IMR-90 (cell line): ENCODE results near the gene TRIM33. TPM values are rescaled to one million over a fixed set of nuclear protein-coding genes. Genes with fewer than 3 reads are reported as not detected.

ENCODE experiments used
- ATAC-seq: fragments of 200-7000 bp; cut with Tn5 transposase; 2 replicates; pipeline ENCODE4 v1.9.1; 2020; ENCODE audit warnings: low read depth, mild to moderate bottlenecking, moderate library complexity
- BruUV-seq: library from RNA; stranded (reverse); fragments of 400-500 nt; replicated peaks from 2 replicates; lab custom pipeline; 2021; lab: Mats Ljungman, UMichigan
- CTCF ChIA-PET: fragments of 300-600 bp; formaldehyde crosslinking; extraction: SDS; loops from one replicate; lab custom pipeline; 2021; ENCODE audit warnings: antibody characterized with exemption; lab: Yijun Ruan, JAX
- POLR2A ChIA-PET: fragments of 300-600 bp; sonication (Branson Sonifier 250); formaldehyde crosslinking; loops from one replicate; lab custom pipeline; 2022; ENCODE audit warnings: antibody characterized with exemption; ENCODE audit not compliant: unreplicated experiment; lab: Charles Lee
- DNase-seq: peaks from one replicate; pipeline ENCODE4 v3.0.0; 2013
- H2AFZ ChIP-seq: replicated peaks from 2 replicates; pipeline ENCODE3; 2013; ENCODE audit warnings: low read length, mild to moderate bottlenecking; ENCODE audit not compliant: poor library complexity
- H2AK5ac ChIP-seq: 2 replicates; pipeline ENCODE4 v1.6.1; 2013; ENCODE audit warnings: low read depth, low read length, inconsistent platforms
- H2AK9ac ChIP-seq: replicated peaks from 2 replicates; pipeline ENCODE3; 2013; ENCODE audit warnings: mild to moderate bottlenecking, low read depth, low read length, moderate library complexity; ENCODE audit not compliant: poor library complexity
- H2BK120ac ChIP-seq: 2 replicates; pipeline ENCODE4 v1.6.1; 2013; ENCODE audit warnings: low read depth, low read length, inconsistent platforms
- H2BK15ac ChIP-seq: 3 replicates; pipeline ENCODE4 v1.6.1; 2013; ENCODE audit warnings: low read depth, low read length, inconsistent platforms
- H2BK20ac ChIP-seq: 2 replicates; pipeline ENCODE4 v1.6.1; 2013; ENCODE audit warnings: low read depth, mild to moderate bottlenecking, inconsistent platforms, low read length, moderate library complexity
- H2BK5ac ChIP-seq: 2 replicates; pipeline ENCODE4 v1.6.1; 2013; ENCODE audit warnings: mild to moderate bottlenecking, low read depth, low read length, inconsistent platforms; ENCODE audit not compliant: poor library complexity, severe bottlenecking
- H3K14ac ChIP-seq: replicated peaks from 2 replicates; pipeline ENCODE4 v1.6.1; 2013; ENCODE audit warnings: low read depth, low read length, inconsistent platforms
- H3K18ac ChIP-seq: 2 replicates; pipeline ENCODE4 v1.6.1; 2013; ENCODE audit warnings: low read depth, low read length, control low read depth
- H3K23ac ChIP-seq: 2 replicates; pipeline ENCODE4 v1.6.1; 2013; ENCODE audit warnings: low read depth, low read length, inconsistent platforms
- H3K27ac ChIP-seq: 2 replicates; pipeline ENCODE4 v1.5.1; 2013; ENCODE audit warnings: mild to moderate bottlenecking, control low read depth, low read length; ENCODE audit not compliant: insufficient read depth
- H3K27me3 ChIP-seq: 2 replicates; pipeline ENCODE4 v1.6.1; 2013; ENCODE audit warnings: low read length; ENCODE audit not compliant: control insufficient read depth, insufficient read depth
- H3K36me3 ChIP-seq: 2 replicates; pipeline ENCODE4 v1.6.1; 2013; ENCODE audit warnings: low read length, mixed read lengths; ENCODE audit not compliant: control insufficient read depth, insufficient read depth
- H3K4ac ChIP-seq: 2 replicates; pipeline ENCODE4 v1.6.1; 2013; ENCODE audit warnings: low read depth, low read length, inconsistent platforms
- H3K4me1 ChIP-seq: 2 replicates; pipeline ENCODE4 v1.6.1; 2013; ENCODE audit warnings: low read length, mixed read lengths; ENCODE audit not compliant: control insufficient read depth, insufficient read depth
- H3K4me2 ChIP-seq: 2 replicates; pipeline ENCODE4 v1.6.1; 2013; ENCODE audit warnings: low read depth, mild to moderate bottlenecking, control low read depth, low read length, moderate library complexity
- H3K4me3 ChIP-seq: 2 replicates; pipeline ENCODE4 v1.5.1; 2013; ENCODE audit warnings: low read depth, mild to moderate bottlenecking, control low read depth, low read length, moderate library complexity; ENCODE audit not compliant: insufficient read depth
- H3K56ac ChIP-seq: 2 replicates; pipeline ENCODE4 v1.6.1; 2013; ENCODE audit warnings: low read length, inconsistent platforms; ENCODE audit not compliant: insufficient read depth; ENCODE audit errors: extremely low read depth
- H3K79me1 ChIP-seq, 2 experiments: 2 replicates each; pipeline ENCODE4 v1.6.1; 2013; ENCODE audit warnings: low read length in 2 of 2, inconsistent platforms in 1 of 2, low read depth in 1 of 2
- H3K9ac ChIP-seq: 2 replicates; pipeline ENCODE4 v1.6.1; 2013; ENCODE audit warnings: low read depth, low read length, control low read depth
- H3K9me1 ChIP-seq: 2 replicates; pipeline ENCODE4 v1.6.1; 2013; ENCODE audit warnings: low read length, inconsistent platforms; ENCODE audit not compliant: insufficient read depth
- H3K9me3 ChIP-seq: 2 replicates; pipeline ENCODE4 v1.6.1; 2013; ENCODE audit warnings: low read length; ENCODE audit not compliant: control insufficient read depth, insufficient read depth
- H4K20me1 ChIP-seq: 2 replicates; pipeline ENCODE4 v1.6.1; 2013; ENCODE audit warnings: low read length, inconsistent platforms; ENCODE audit not compliant: insufficient read depth
- H4K5ac ChIP-seq: 2 replicates; pipeline ENCODE4 v1.6.1; 2013; ENCODE audit warnings: mild to moderate bottlenecking, low read depth, low read length, control low read depth
- H4K8ac ChIP-seq, 2 experiments: 2 replicates each; pipeline ENCODE4 v1.6.1; 2013; ENCODE audit warnings: low read depth in 2 of 2, low read length in 2 of 2, control low read depth in 1 of 2, inconsistent platforms in 1 of 2
- H4K91ac ChIP-seq: 2 replicates; pipeline ENCODE4 v1.6.1; 2013; ENCODE audit warnings: low read depth, low read length, inconsistent platforms; ENCODE audit not compliant: insufficient read depth
- BHLHE40 ChIP-seq: fragments of 150-350 bp; IDR thresholded peaks from 2 replicates; pipeline ENCODE4 v1.6.1; 2016; ENCODE audit warnings: mild to moderate bottlenecking, low read depth, low read length
- CTCF ChIP-seq: conservative IDR thresholded peaks from 2 replicates; pipeline ENCODE4 v1.5.1; 2012; ENCODE audit warnings: mild to moderate bottlenecking, low read depth, low read length, improper control_type of control experiment
- ELK1 ChIP-seq: fragments of 150-350 bp; IDR thresholded peaks from 2 replicates; pipeline ENCODE4 v1.6.1; 2016; ENCODE audit warnings: low read depth, mild to moderate bottlenecking, low read length, moderate library complexity, borderline replicate concordance
- FOS ChIP-seq: fragments of 150-350 bp; IDR thresholded peaks from 2 replicates; pipeline ENCODE4 v1.6.1; 2016; ENCODE audit warnings: low read depth, low read length
- MAFK ChIP-seq: IDR thresholded peaks from 2 replicates; pipeline ENCODE4 v1.6.1; 2012; ENCODE audit warnings: low read depth, low read length, improper control_type of control experiment
- RAD21 ChIP-seq: IDR thresholded peaks from 2 replicates; pipeline ENCODE4 v1.6.1; 2012; ENCODE audit warnings: low read length, improper control_type of control experiment
- RCOR1 ChIP-seq: IDR thresholded peaks from 2 replicates; pipeline ENCODE4 v1.6.1; 2012; ENCODE audit warnings: mild to moderate bottlenecking, low read length, improper control_type of control experiment; ENCODE audit not compliant: insufficient replicate concordance
- RFX5 ChIP-seq: IDR thresholded peaks from 2 replicates; pipeline ENCODE4 v1.8.0; 2012; ENCODE audit warnings: low read depth, mild to moderate bottlenecking, low read length, moderate library complexity
- SMC3 ChIP-seq: fragments of 150-350 bp; IDR thresholded peaks from 2 replicates; pipeline ENCODE4 v1.6.1; 2016; ENCODE audit warnings: low read depth, mild to moderate bottlenecking, antibody characterized with exemption, low read length, moderate library complexity
- WGBS, 2 experiments: methylation state at CpG; one replicate each; pipeline versions ENCODE4 v1.1.5 to v1.1.7; 2013; ENCODE audit warnings: missing lambda C conversion rate in 2 of 2; ENCODE audit not compliant: insufficient read length in 1 of 2; ENCODE audit errors: extremely low coverage in 2 of 2; 5-methylcytosine and 5-hydroxymethylcytosine counted together
- dilution Hi-C: fragments of 300-500 bp; cut with HindIII; formaldehyde crosslinking; loops from one replicate; pipeline ENCODE4 v1.14.3; 2018; ENCODE audit warnings: low sequenced_read_pairs; ENCODE audit not compliant: unreplicated experiment
- in situ Hi-C: fragments of 300-500 bp; cut with MboI; formaldehyde crosslinking; loops from 3 replicates; pipeline ENCODE4 v1.14.3; 2019; ENCODE audit warnings: low sequenced_read_pairs, inconsistent platforms, mixed read lengths
- intact Hi-C: fragments of 100-400 bp; cut with micrococcal nuclease; formaldehyde crosslinking; loops from 2 replicates; pipeline ENCODE4 v1.10.0; 2022
- polyA plus RNA-seq, 3 experiments: library from polyadenylated mRNA; depleted of rRNA; stranded (reverse); fragments of >200 nt; gene quantifications; 2 replicates each; pipeline ENCODE4 v1.2.3, GENCODE V29; 2012; ENCODE audit warnings: low replicate concordance in 1 of 3
- total RNA-seq: library from RNA; depleted of rRNA; stranded (reverse); fragments of >200 nt; gene quantifications from 2 replicates; pipeline ENCODE4 v1.2.3, GENCODE V29; 2012

TRIM33 gene
- total and polyA plus RNA-seq, 2 of the 4 experiments (the other 2 are of a cell fraction), result 9.5 to 40.1 TPM

- CTCF ChIA-PET, result no interaction called here
- no peak overlapping the region for H3K9ac ChIP-seq
- H2AFZ ChIP-seq, result no peak overlapping the region
- H4K8ac ChIP-seq, result no peak overlapping the region
- no peak overlapping the region for H3K27ac ChIP-seq
- no peaks in the 10 kb centered on the region for H3K79me1 ChIP-seq
- H4K91ac ChIP-seq, result no peak overlapping the region
- whole genome bisulfite sequencing, 2 experiments, result 90% methylated on average over 2 of the region's 4 CpGs; no CpG with 5 or more reads in 1 of the 2 experiments
- no peak overlapping the region for H3K14ac ChIP-seq
- DNase-seq (no peak), ATAC-seq (no peak)
- no peak overlapping the region for H3K4me3 ChIP-seq
- no peak overlapping the region for H2BK20ac ChIP-seq
- in situ Hi-C loops (no loop called here), intact Hi-C loops (no loop called here), dilution Hi-C loops (no loop called here)
- H3K9me3 ChIP-seq, result no peaks in the 10 kb centered on the region
- TF ChIP-seq CTCF (no peak), SMC3 (no peak), ELK1 (no peak), MAFK (no peak), RAD21 (no peak), FOS (no peak), RCOR1 (no peak), BHLHE40 (no peak), RFX5 (no peak)
- H3K36me3 ChIP-seq, result no peaks in the 10 kb centered on the region
- no peak overlapping the region for H3K4me2 ChIP-seq
- H3K4me1 ChIP-seq, result no peaks in the 10 kb centered on the region
- H3K56ac ChIP-seq, result no peak overlapping the region
- H3K4ac ChIP-seq, result no peak overlapping the region
- H4K5ac ChIP-seq, result no peak overlapping the region
- no peak overlapping the region for H2BK120ac ChIP-seq
- no peaks in the 10 kb centered on the region for H4K20me1 ChIP-seq
- no peak overlapping the region for H3K18ac ChIP-seq
- H3K23ac ChIP-seq, result no peak overlapping the region
- H2BK5ac ChIP-seq, result no peak overlapping the region
- H3K9me1 ChIP-seq, result no peaks in the 10 kb centered on the region
- no peak overlapping the region for H2AK5ac ChIP-seq
- no TSS peak for BruUV-seq
- no peak overlapping the region for H2BK15ac ChIP-seq
- no peak overlapping the region for H2AK9ac ChIP-seq
- POLR2A ChIA-PET, result no interaction called here
- no peaks in the 10 kb centered on the region for H3K27me3 ChIP-seq
These were observed 40.4 kb upstream of the TRIM33 start for GRCh38 chr1:114551400-114551799.
